IMR-90 (cell line): ENCODE results near the gene ZFHX3. TPM values are rescaled to one million over a fixed set of nuclear protein-coding genes. Genes with fewer than 3 reads are reported as not detected.

Experiments
- ATAC-seq: fragments of 200-7000 bp; cut with Tn5 transposase; 2 replicates; pipeline ENCODE4 v1.9.1; 2020; ENCODE audit warnings: low read depth, mild to moderate bottlenecking, moderate library complexity
- BruUV-seq: library from RNA; stranded (reverse); fragments of 400-500 nt; replicated peaks from 2 replicates; lab custom pipeline; 2021; lab: Mats Ljungman, UMichigan
- CTCF ChIA-PET: fragments of 300-600 bp; formaldehyde crosslinking; extraction: SDS; loops from one replicate; lab custom pipeline; 2021; ENCODE audit warnings: antibody characterized with exemption; lab: Yijun Ruan, JAX
- POLR2A ChIA-PET: fragments of 300-600 bp; sonication (Branson Sonifier 250); formaldehyde crosslinking; loops from one replicate; lab custom pipeline; 2022; ENCODE audit warnings: antibody characterized with exemption; ENCODE audit not compliant: unreplicated experiment; lab: Charles Lee
- DNase-seq: peaks from one replicate; pipeline ENCODE4 v3.0.0; 2013
- H2AFZ ChIP-seq: replicated peaks from 2 replicates; pipeline ENCODE3; 2013; ENCODE audit warnings: low read length, mild to moderate bottlenecking; ENCODE audit not compliant: poor library complexity
- H2AK5ac ChIP-seq: 2 replicates; pipeline ENCODE4 v1.6.1; 2013; ENCODE audit warnings: low read depth, low read length, inconsistent platforms
- H2AK9ac ChIP-seq: replicated peaks from 2 replicates; pipeline ENCODE3; 2013; ENCODE audit warnings: mild to moderate bottlenecking, low read depth, low read length, moderate library complexity; ENCODE audit not compliant: poor library complexity
- H2BK120ac ChIP-seq: 2 replicates; pipeline ENCODE4 v1.6.1; 2013; ENCODE audit warnings: low read depth, low read length, inconsistent platforms
- H2BK15ac ChIP-seq: 3 replicates; pipeline ENCODE4 v1.6.1; 2013; ENCODE audit warnings: low read depth, low read length, inconsistent platforms
- H2BK20ac ChIP-seq: 2 replicates; pipeline ENCODE4 v1.6.1; 2013; ENCODE audit warnings: low read depth, mild to moderate bottlenecking, inconsistent platforms, low read length, moderate library complexity
- H2BK5ac ChIP-seq: 2 replicates; pipeline ENCODE4 v1.6.1; 2013; ENCODE audit warnings: mild to moderate bottlenecking, low read depth, low read length, inconsistent platforms; ENCODE audit not compliant: poor library complexity, severe bottlenecking
- H3K14ac ChIP-seq: replicated peaks from 2 replicates; pipeline ENCODE4 v1.6.1; 2013; ENCODE audit warnings: low read depth, low read length, inconsistent platforms
- H3K18ac ChIP-seq: 2 replicates; pipeline ENCODE4 v1.6.1; 2013; ENCODE audit warnings: low read depth, low read length, control low read depth
- H3K23ac ChIP-seq: 2 replicates; pipeline ENCODE4 v1.6.1; 2013; ENCODE audit warnings: low read depth, low read length, inconsistent platforms
- H3K27ac ChIP-seq: 2 replicates; pipeline ENCODE4 v1.5.1; 2013; ENCODE audit warnings: mild to moderate bottlenecking, control low read depth, low read length; ENCODE audit not compliant: insufficient read depth
- H3K27me3 ChIP-seq: 2 replicates; pipeline ENCODE4 v1.6.1; 2013; ENCODE audit warnings: low read length; ENCODE audit not compliant: control insufficient read depth, insufficient read depth
- H3K36me3 ChIP-seq: 2 replicates; pipeline ENCODE4 v1.6.1; 2013; ENCODE audit warnings: low read length, mixed read lengths; ENCODE audit not compliant: control insufficient read depth, insufficient read depth
- H3K4ac ChIP-seq: 2 replicates; pipeline ENCODE4 v1.6.1; 2013; ENCODE audit warnings: low read depth, low read length, inconsistent platforms
- H3K4me1 ChIP-seq: 2 replicates; pipeline ENCODE4 v1.6.1; 2013; ENCODE audit warnings: low read length, mixed read lengths; ENCODE audit not compliant: control insufficient read depth, insufficient read depth
- H3K4me2 ChIP-seq: 2 replicates; pipeline ENCODE4 v1.6.1; 2013; ENCODE audit warnings: low read depth, mild to moderate bottlenecking, control low read depth, low read length, moderate library complexity
- H3K4me3 ChIP-seq: 2 replicates; pipeline ENCODE4 v1.5.1; 2013; ENCODE audit warnings: low read depth, mild to moderate bottlenecking, control low read depth, low read length, moderate library complexity; ENCODE audit not compliant: insufficient read depth
- H3K56ac ChIP-seq: 2 replicates; pipeline ENCODE4 v1.6.1; 2013; ENCODE audit warnings: low read length, inconsistent platforms; ENCODE audit not compliant: insufficient read depth; ENCODE audit errors: extremely low read depth
- H3K79me1 ChIP-seq, 2 experiments: 2 replicates each; pipeline ENCODE4 v1.6.1; 2013; ENCODE audit warnings: low read length in 2 of 2, inconsistent platforms in 1 of 2, low read depth in 1 of 2
- H3K9ac ChIP-seq: 2 replicates; pipeline ENCODE4 v1.6.1; 2013; ENCODE audit warnings: low read depth, low read length, control low read depth
- H3K9me1 ChIP-seq: 2 replicates; pipeline ENCODE4 v1.6.1; 2013; ENCODE audit warnings: low read length, inconsistent platforms; ENCODE audit not compliant: insufficient read depth
- H3K9me3 ChIP-seq: 2 replicates; pipeline ENCODE4 v1.6.1; 2013; ENCODE audit warnings: low read length; ENCODE audit not compliant: control insufficient read depth, insufficient read depth
- H4K20me1 ChIP-seq: 2 replicates; pipeline ENCODE4 v1.6.1; 2013; ENCODE audit warnings: low read length, inconsistent platforms; ENCODE audit not compliant: insufficient read depth
- H4K5ac ChIP-seq: 2 replicates; pipeline ENCODE4 v1.6.1; 2013; ENCODE audit warnings: mild to moderate bottlenecking, low read depth, low read length, control low read depth
- H4K8ac ChIP-seq, 2 experiments: 2 replicates each; pipeline ENCODE4 v1.6.1; 2013; ENCODE audit warnings: low read depth in 2 of 2, low read length in 2 of 2, control low read depth in 1 of 2, inconsistent platforms in 1 of 2
- H4K91ac ChIP-seq: 2 replicates; pipeline ENCODE4 v1.6.1; 2013; ENCODE audit warnings: low read depth, low read length, inconsistent platforms; ENCODE audit not compliant: insufficient read depth
- BHLHE40 ChIP-seq: fragments of 150-350 bp; IDR thresholded peaks from 2 replicates; pipeline ENCODE4 v1.6.1; 2016; ENCODE audit warnings: mild to moderate bottlenecking, low read depth, low read length
- CEBPB ChIP-seq: IDR thresholded peaks from 2 replicates; pipeline ENCODE4 v1.6.1; 2012; ENCODE audit warnings: low read depth, low read length, improper control_type of control experiment
- CTCF ChIP-seq: conservative IDR thresholded peaks from 2 replicates; pipeline ENCODE4 v1.5.1; 2012; ENCODE audit warnings: mild to moderate bottlenecking, low read depth, low read length, improper control_type of control experiment
- ELK1 ChIP-seq: fragments of 150-350 bp; IDR thresholded peaks from 2 replicates; pipeline ENCODE4 v1.6.1; 2016; ENCODE audit warnings: low read depth, mild to moderate bottlenecking, low read length, moderate library complexity, borderline replicate concordance
- FOS ChIP-seq: fragments of 150-350 bp; IDR thresholded peaks from 2 replicates; pipeline ENCODE4 v1.6.1; 2016; ENCODE audit warnings: low read depth, low read length
- MAFK ChIP-seq: IDR thresholded peaks from 2 replicates; pipeline ENCODE4 v1.6.1; 2012; ENCODE audit warnings: low read depth, low read length, improper control_type of control experiment
- MAZ ChIP-seq: IDR thresholded peaks from 2 replicates; pipeline ENCODE4 v1.6.1; 2012; ENCODE audit warnings: low read depth, mild to moderate bottlenecking, low read length, improper control_type of control experiment, moderate library complexity, borderline replicate concordance
- MXI1 ChIP-seq: IDR thresholded peaks from 2 replicates; pipeline ENCODE4 v1.6.1; 2012; ENCODE audit warnings: low read depth, mild to moderate bottlenecking, low read length, moderate library complexity, borderline replicate concordance
- NFE2L2 ChIP-seq: fragments of 150-350 bp; IDR thresholded peaks from 2 replicates; pipeline ENCODE4 v1.6.1; 2016; ENCODE audit warnings: low read depth, mild to moderate bottlenecking, low read length
- POLR2A ChIP-seq: IDR thresholded peaks from 2 replicates; pipeline ENCODE4 v1.6.1; 2012; ENCODE audit warnings: mild to moderate bottlenecking, low read depth, low read length
- RAD21 ChIP-seq: IDR thresholded peaks from 2 replicates; pipeline ENCODE4 v1.6.1; 2012; ENCODE audit warnings: low read length, improper control_type of control experiment
- RFX5 ChIP-seq: IDR thresholded peaks from 2 replicates; pipeline ENCODE4 v1.8.0; 2012; ENCODE audit warnings: low read depth, mild to moderate bottlenecking, low read length, moderate library complexity
- SMC3 ChIP-seq: fragments of 150-350 bp; IDR thresholded peaks from 2 replicates; pipeline ENCODE4 v1.6.1; 2016; ENCODE audit warnings: low read depth, mild to moderate bottlenecking, antibody characterized with exemption, low read length, moderate library complexity
- USF2 ChIP-seq: fragments of 150-350 bp; IDR thresholded peaks from 2 replicates; pipeline ENCODE4 v1.6.1; 2017; ENCODE audit warnings: mild to moderate bottlenecking, antibody characterized with exemption, low read length, low read depth
- WGBS, 2 experiments: methylation state at CpG; one replicate each; pipeline versions ENCODE4 v1.1.5 to v1.1.7; 2013; ENCODE audit warnings: missing lambda C conversion rate in 2 of 2; ENCODE audit not compliant: insufficient read length in 1 of 2; ENCODE audit errors: extremely low coverage in 2 of 2; 5-methylcytosine and 5-hydroxymethylcytosine counted together
- dilution Hi-C: fragments of 300-500 bp; cut with HindIII; formaldehyde crosslinking; loops from one replicate; pipeline ENCODE4 v1.14.3; 2018; ENCODE audit warnings: low sequenced_read_pairs; ENCODE audit not compliant: unreplicated experiment
- in situ Hi-C: fragments of 300-500 bp; cut with MboI; formaldehyde crosslinking; loops from 3 replicates; pipeline ENCODE4 v1.14.3; 2019; ENCODE audit warnings: low sequenced_read_pairs, inconsistent platforms, mixed read lengths
- intact Hi-C: fragments of 100-400 bp; cut with micrococcal nuclease; formaldehyde crosslinking; loops from 2 replicates; pipeline ENCODE4 v1.10.0; 2022
- polyA plus RNA-seq, 3 experiments: library from polyadenylated mRNA; depleted of rRNA; stranded (reverse); fragments of >200 nt; gene quantifications; 2 replicates each; pipeline ENCODE4 v1.2.3, GENCODE V29; 2012; ENCODE audit warnings: low replicate concordance in 1 of 3
- total RNA-seq: library from RNA; depleted of rRNA; stranded (reverse); fragments of >200 nt; gene quantifications from 2 replicates; pipeline ENCODE4 v1.2.3, GENCODE V29; 2012

ZFHX3 gene
- total and polyA plus RNA-seq, 2 of the 4 experiments (the other 2 are of a cell fraction): 1.4 to 1.7 TPM

- ChIA-PET POLR2A (no interaction called here), CTCF (interaction anchor here (0.7 to 1.6 kb wide), 6 partner anchors 23 to 940 kb away, joined by 3 to 5 read pairs (median 4); no protein-coding TSS in a partner anchor)
- Histone ChIP-seq H3K56ac (peak overlapping the region; percentile 36; the same call in 1 of the 2 replicates), H3K4ac (peak overlapping the region; percentile 84), H2BK20ac (peak overlapping the region; percentile 75; the same call in 1 of the 2 replicates), H4K20me1 (peaks cover 32% of the 10 kb centered on the region; the same call in 1 of the 2 replicates), H3K9me1 (peaks cover 8% of the 10 kb centered on the region), H4K91ac (peak overlapping the region; percentile 80; the same call in 1 of the 2 replicates), H4K8ac (peak overlapping the region; percentile 56 to 79; a peak in 3 of 4 replicates), H2AFZ (peak overlapping the region; percentile 87), H3K9me3 (no peaks in the 10 kb centered on the region), H2BK15ac (peak overlapping the region; percentile 83; the same call in 1 of the 3 replicates), H3K4me1 (peaks cover 16% of the 10 kb centered on the region), H3K4me3 (peak overlapping the region; percentile 22; the same call in 1 of the 2 replicates), H2AK9ac (peak overlapping the region; percentile 86), H3K18ac (peak overlapping the region; percentile 75), H3K9ac (peak overlapping the region; percentile 43; the same call in 1 of the 2 replicates), H3K23ac (peak overlapping the region; percentile 82), H2AK5ac (peak overlapping the region; percentile 30; the same call in 1 of the 2 replicates), H3K14ac (peak overlapping the region; percentile 66), H3K27me3 (no peaks in the 10 kb centered on the region), H3K36me3 (peaks cover 3% of the 10 kb centered on the region; the same call in 1 of the 2 replicates), H3K27ac (peak overlapping the region; percentile 78), H3K4me2 (peak overlapping the region; percentile 84), H4K5ac (peak overlapping the region; percentile 58), H3K79me1 (peaks cover 37 to 71% of the 10 kb centered on the region in 2 experiments), H2BK120ac (peak overlapping the region; percentile 89), H2BK5ac (peak overlapping the region; percentile 87)
- ATAC-seq: peak; percentile 93
- BruUV-seq: no TSS peak
- intact Hi-C loops (loop anchor here (10.0 kb wide), 2 partner anchors 266 to 274 kb away; no protein-coding TSS in a partner anchor), in situ Hi-C loops (loop anchor here (10.0 kb wide), 1 partner anchor 274 kb away; no protein-coding TSS in a partner anchor), dilution Hi-C loops (loop anchor here (25.0 kb wide), 1 partner anchor 99 kb away; the partner anchor contains the start of gene ZFHX3)
- WGBS, 2 experiments: no CpG with 5 or more reads among the region's 7 CpGs
- DNase-seq: peak; percentile 93
- TF ChIP-seq FOS (peak; percentile 73), CTCF (no peak), SMC3 (no peak; the same call in 1 of the 2 replicates), BHLHE40 (0 out of 2 replicates have a peak, but pooled peaks have one; percentile 19), MAZ (no peak), MAFK (peak; percentile 46; the same call in 1 of the 2 replicates), RAD21 (peak; percentile 24; the same call in 1 of the 2 replicates), POLR2A (no peak), ELK1 (no peak), MXI1 (no peak), CEBPB (peak; percentile 86), NFE2L2 (peak; percentile 78; the same call in 1 of the 2 replicates), USF2 (no peak), RFX5 (no peak)
These were observed 109.1 kb downstream of the ZFHX3 start for GRCh38 chr16:72938795-72939164.
